A549 (cell line): ENCODE measurements around the gene SDE2. TPM values are rescaled to one million over a fixed set of nuclear protein-coding genes. Genes with fewer than 3 reads are reported as not detected.
"Not testable (repeated sequence)": the region's sequence is repeated elsewhere in the genome, so short reads cannot be mapped to it uniquely, and the experiment has no call there.

Source experiments
- ATAC-seq, 2 experiments: fragments of 200-7000 bp in 1 of 2; fragments of >200 bp in 1 of 2; cut with Nextera tagmentation in 1 of 2; cut with Tn5 transposase in 1 of 2; 3 replicates each; pipeline versions ENCODE4 v1.8.0 to v1.9.1; 2018 to 2020; ENCODE audit warnings: mild to moderate bottlenecking in 1 of 2, moderate library complexity in 1 of 2
- CTCF ChIA-PET: fragments of 300-600 bp; sonication (Branson Sonifier 250); formaldehyde crosslinking; extraction: SDS; loops from one replicate; lab custom pipeline; 2021; ENCODE audit warnings: antibody characterized with exemption, inconsistent platforms; lab: Yijun Ruan, JAX
- POLR2A ChIA-PET: fragments of 350-600 bp; formaldehyde crosslinking; extraction: SDS; loops from one replicate; lab custom pipeline; 2021; ENCODE audit warnings: antibody characterized with exemption, inconsistent platforms; lab: Yijun Ruan, JAX
- DNase-seq, 2 experiments: peaks; one replicate each; pipeline versions ENCODE4 v3.0.0 to v3.0.0-alpha.2; 2011 to 2016; ENCODE audit warnings: low read depth in 1 of 2, low spot score in 1 of 2
- FAIRE-seq: peaks from 2 replicates; lab custom pipeline; 2011; peaks lifted over from hg19 to GRCh38; lab: Jason Lieb, UNC
- H3K27ac ChIP-seq, 2 experiments: fragments of >200 bp; sonication (Bioruptor Twin); formaldehyde crosslinking; 3 replicates each; pipeline ENCODE4 v1.5.1; 2016 to 2017
- H3K4me1 ChIP-seq: fragments of >200 bp; sonication (Bioruptor Twin); formaldehyde crosslinking; 3 replicates; pipeline ENCODE4 v1.6.1; 2016
- H3K4me2 ChIP-seq: fragments of >200 bp; sonication (Bioruptor Twin); formaldehyde crosslinking; 3 replicates; pipeline ENCODE4 v1.6.1; 2016
- H3K4me3 ChIP-seq: fragments of >200 bp; sonication (Bioruptor Twin); formaldehyde crosslinking; 3 replicates; pipeline ENCODE4 v1.5.1; 2016
- H3K9me3 ChIP-seq: fragments of >200 bp; sonication (Bioruptor Twin); formaldehyde crosslinking; 3 replicates; pipeline ENCODE4 v1.6.1; 2016
- BHLHE40 ChIP-seq: IDR thresholded peaks from 2 replicates; pipeline ENCODE4 v1.6.1; 2012; ENCODE audit warnings: low read depth, low read length, inconsistent platforms
- CBX8 ChIP-seq: fragments of 200-600 bp; sonication (generic); IDR thresholded peaks from 2 replicates; pipeline ENCODE4 v1.6.1; 2016
- CHD2 ChIP-seq: fragments of 150-350 bp; IDR thresholded peaks from 2 replicates; pipeline ENCODE4 v1.6.1; 2014; ENCODE audit warnings: low read length; ENCODE audit not compliant: partially characterized antibody
- CHD4 ChIP-seq: fragments of 200-600 bp; sonication (generic); IDR thresholded peaks from 2 replicates; pipeline ENCODE4 v1.6.1; 2016; ENCODE audit warnings: antibody characterized with exemption, mild to moderate bottlenecking, borderline replicate concordance
- CTCF ChIP-seq: fragments of >200 bp; sonication (Bioruptor Twin); formaldehyde crosslinking; IDR thresholded peaks from 3 replicates; pipeline ENCODE4 v1.5.1; 2016
- E2F6 ChIP-seq: IDR thresholded peaks from 2 replicates; pipeline ENCODE4 v1.6.1; 2012; ENCODE audit warnings: low read depth, borderline replicate concordance
- EHMT2 ChIP-seq: fragments of 200-600 bp; sonication (generic); IDR thresholded peaks from 2 replicates; pipeline ENCODE4 v1.6.1; 2016; ENCODE audit warnings: antibody characterized with exemption, low read depth, mild to moderate bottlenecking, moderate library complexity
- EP300 ChIP-seq, 2 experiments: fragments of >200 bp; sonication (Bioruptor Twin); formaldehyde crosslinking; IDR thresholded peaks; 2 replicates in 1 of 2; 3 replicates in 1 of 2; pipeline ENCODE4 v1.6.1; 2016 to 2017
- FOXS1 ChIP-seq: fragments of 250-450 bp; sonication (Bioruptor Pico); IDR thresholded peaks from 2 replicates; pipeline ENCODE4 v1.5.0; 2020; ENCODE audit warnings: mild to moderate bottlenecking, moderate library complexity
- HDAC2 ChIP-seq: fragments of 200-600 bp; sonication (generic); IDR thresholded peaks from 2 replicates; pipeline ENCODE4 v1.6.1; 2016
- JUN ChIP-seq, 2 experiments: fragments of >200 bp; sonication (Bioruptor Twin); formaldehyde crosslinking; IDR thresholded peaks; 2 replicates in 1 of 2; 3 replicates in 1 of 2; pipeline ENCODE4 v1.6.1; 2016 to 2017
- MYC ChIP-seq: IDR thresholded peaks from 2 replicates; pipeline ENCODE4 v1.6.1; 2012; ENCODE audit warnings: mild to moderate bottlenecking, inconsistent platforms, low read length, improper control_type of control experiment, borderline replicate concordance
- NFE2L2 ChIP-seq: fragments of 150-350 bp; conservative IDR thresholded peaks from 2 replicates; pipeline ENCODE4 v1.6.1; 2014; ENCODE audit warnings: low read length
- NR3C1 ChIP-seq: fragments of >200 bp; sonication (Bioruptor Twin); formaldehyde crosslinking; IDR thresholded peaks from 3 replicates; pipeline ENCODE4 v1.6.1; 2017
- REST ChIP-seq: fragments of 200-600 bp; sonication (generic); IDR thresholded peaks from 2 replicates; pipeline ENCODE4 v1.6.1; 2016; ENCODE audit warnings: antibody characterized with exemption, mild to moderate bottlenecking, moderate library complexity
- RFX5 ChIP-seq: fragments of 450-650 bp; IDR thresholded peaks from 2 replicates; pipeline ENCODE4 v1.7.1; 2014; ENCODE audit warnings: antibody characterized with exemption, mild to moderate bottlenecking, moderate library complexity
- RNF2 ChIP-seq: fragments of 200-600 bp; sonication (generic); IDR thresholded peaks from 2 replicates; pipeline ENCODE4 v1.6.1; 2016; ENCODE audit warnings: low read depth, mild to moderate bottlenecking, antibody characterized with exemption, moderate library complexity, borderline replicate concordance
- SMC3 ChIP-seq: fragments of >200 bp; sonication (Bioruptor Twin); formaldehyde crosslinking; IDR thresholded peaks from 3 replicates; pipeline ENCODE4 v1.6.1; 2018; ENCODE audit warnings: inconsistent platforms
- TFCP2L1 ChIP-seq: fragments of 250-450 bp; sonication (Bioruptor Pico); IDR thresholded peaks from 2 replicates; pipeline ENCODE4 v1.5.0; 2021; ENCODE audit warnings: mild to moderate bottlenecking
- USF2 ChIP-seq: fragments of 450-650 bp; IDR thresholded peaks from 2 replicates; pipeline ENCODE4 v1.6.1; 2014; ENCODE audit warnings: antibody characterized with exemption
- WGBS: methylation state at CpG from one replicate; pipeline ENCODE4 v1.1.6; 2017; ENCODE audit errors: missing lambda C conversion rate; 5-methylcytosine and 5-hydroxymethylcytosine counted together
- polyA plus RNA-seq, 4 experiments: library from polyadenylated mRNA; depleted of rRNA in 3 of 4; stranded (reverse); fragments of >200 nt; fragmentation: RNase III in 1 of 4; extraction: RNeasy Plus Mini Kit Qiagen cat#74134 plus additional on column Dnase treatment in 1 of 4; gene quantifications; 2 replicates in 3 of 4; 3 replicates in 1 of 4; pipeline ENCODE4 v1.2.3, GENCODE V29; 2011 to 2017

The SDE2 gene
- polyA plus RNA-seq, 2 of the 4 experiments (the other 2 are of a cell fraction) = 9.2 to 24.8 TPM

- TF ChIP-seq CHD4 (no peak), CBX8 (no peak), RFX5 (no peak), EHMT2 (no peak), E2F6 (no peak), USF2 (no peak), FOXS1 (CRISPR knock-in tag) (no peak), TFCP2L1 (CRISPR knock-in tag) (no peak), NFE2L2 (no peak), HDAC2 (no peak), CTCF (no peak), REST (no peak), NR3C1 (no peak), SMC3 (no peak), EP300 (IDR thresholded peaks at IDR 0.05) (no peak), CHD2 (no peak)
- Histone ChIP-seq H3K27ac (no peak overlapping the region), H3K4me3 (no peak overlapping the region), H3K4me1 (no peaks in the 10 kb centered on the region), H3K4me2 (no peak overlapping the region), H3K9me3 (peaks cover 14% of the 10 kb centered on the region; the same call in 2 of the 3 replicates)
- ChIA-PET CTCF (interaction anchor here (0.9 to 15.8 kb wide), 6 partner anchors 8 to 661 kb away, joined by 3 to 227 read pairs (median 4); no protein-coding TSS in a partner anchor), POLR2A (no interaction called here)
- 92% methylated on average over 1 of the region's 1 CpG for WGBS
- DNase-seq (no peak), FAIRE-seq (no peak), ATAC-seq (no peak)
These were observed 19.7 kb downstream of the SDE2 start for GRCh38 chr1:225979421-225979820.

GRCh38 chr1:225977937-225978748 is 21.0 kb downstream of the SDE2 start:
- no peak overlapping the region for H3K27ac ChIP-seq
- DNase-seq (no peak), FAIRE-seq (no peak), ATAC-seq (0 out of 6 replicates have a peak, but pooled peaks of 1 of the 2 experiments have one; percentile 27)
- no peaks in the 10 kb centered on the region for H3K4me1 ChIP-seq
- H3K9me3 ChIP-seq = peaks cover 14% of the 10 kb centered on the region; the same call in 2 of the 3 replicates
- TF ChIP-seq E2F6 (no peak), JUN (IDR thresholded peaks at IDR 0.05) (no peak), BHLHE40 (no peak), RNF2 (no peak), MYC (no peak)
- ChIA-PET CTCF (interaction anchor here (0.9 to 15.8 kb wide), 9 partner anchors 9 to 659 kb away, joined by 3 to 227 read pairs (median 3); no protein-coding TSS in a partner anchor), POLR2A (interaction anchor here (1.1 kb wide), 1 partner anchor 21 kb away, joined by 3 read pairs; the partner anchor contains the start of gene SDE2)
- WGBS = 87% methylated on average over 15 of the region's 15 CpGs
- H3K4me3 ChIP-seq = no peak overlapping the region
- H3K4me2 ChIP-seq = no peak overlapping the region

- 96% methylated on average over 12 of the region's 12 CpGs for WGBS
These were observed 24.0 kb downstream of the SDE2 start for GRCh38 chr1:225975146-225975545.

More at GRCh38 chr1:225975146-225975545, 24.0 kb downstream of the SDE2 start:
- H3K4me1 ChIP-seq, H3K9me3 ChIP-seq, ATAC-seq, H3K27ac ChIP-seq, FAIRE-seq, POLR2A ChIA-PET, H3K4me3 ChIP-seq, DNase-seq: not testable (repeated sequence)
- peak overlapping the region; percentile 59 for H3K4me2 ChIP-seq
- CTCF ChIA-PET = interaction anchor here (0.7 to 15.8 kb wide), 35 partner anchors 12 to 656 kb away, joined by 3 to 227 read pairs (median 4); partner anchors contain the start of genes LEFTY2, SRP9 and TMEM63A
